COLO668 (cell line): ENCODE data around the gene CCDC185.
"Not testable (repeated sequence)": the region's sequence is repeated elsewhere in the genome, so short reads cannot be mapped to it uniquely, and the experiment has no call there.

Source experiments
- DNase-seq: peaks from one replicate; lab custom pipeline; 2025; ENCODE audit not compliant: unreplicated experiment; lab: John Stamatoyannopoulos, UW

Gene CCDC185

GRCh38 chr1:223394242-223394641 lies 1.0 kb downstream of the CCDC185 start:
- no peak for DNase-seq

- no peak for DNase-seq
Observed at GRCh38 chr1:223394706-223395105, 1.5 kb downstream of the CCDC185 start.

GRCh38 chr1:223399393-223399792 lies 6.2 kb downstream of the CCDC185 start:
- DNase-seq: not testable (repeated sequence)

DNA sequence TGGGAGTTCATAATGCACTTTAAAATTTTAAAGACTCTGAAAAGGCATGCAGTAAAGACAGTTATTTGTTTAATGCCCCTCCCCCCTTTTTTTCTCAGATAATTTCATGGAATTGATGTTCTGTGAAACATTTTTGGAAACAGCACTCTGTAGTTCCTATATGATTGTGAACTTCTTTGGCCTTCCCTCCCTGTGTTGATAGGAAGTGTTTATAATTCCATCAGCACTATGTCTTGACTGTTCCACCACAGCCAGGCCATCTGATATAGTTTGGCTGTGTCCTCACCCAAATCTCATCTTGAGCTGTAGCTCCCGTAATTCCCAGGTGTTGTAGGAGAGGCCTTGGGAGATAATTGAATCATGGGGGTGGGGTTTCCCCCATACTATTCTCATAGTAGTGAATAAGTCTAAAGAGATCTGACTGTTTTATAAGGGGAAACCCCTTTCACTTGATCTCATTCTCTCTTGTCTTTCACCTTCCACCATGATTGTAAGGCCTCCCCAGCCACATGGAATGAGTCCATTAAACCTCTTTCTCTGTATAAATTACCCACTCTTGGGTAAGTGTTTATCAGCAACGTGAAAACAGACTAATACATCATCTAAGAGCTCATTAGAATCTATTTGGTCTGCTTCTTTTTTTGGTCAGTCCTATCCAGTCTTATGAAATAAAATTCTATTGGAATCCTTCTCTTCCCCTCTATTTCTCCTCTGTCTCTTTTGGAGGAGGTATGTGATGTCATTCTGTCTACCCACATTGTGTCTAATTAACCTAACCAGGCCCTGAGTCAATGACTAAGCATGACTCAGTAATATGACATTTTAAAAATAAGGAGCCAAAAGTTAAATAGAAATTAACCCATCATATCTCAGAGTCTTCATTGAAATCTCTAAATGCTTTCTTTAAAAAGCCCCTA lies 8.9 kb downstream of the CCDC185 start:
- no peak for DNase-seq

- no peak for DNase-seq
Observed at GRCh38 chr1:223402790-223403142, 9.6 kb downstream of the CCDC185 start.

GRCh38 chr1:223403184-223403815 lies 10.1 kb downstream of the CCDC185 start:
- no peak for DNase-seq

DNA sequence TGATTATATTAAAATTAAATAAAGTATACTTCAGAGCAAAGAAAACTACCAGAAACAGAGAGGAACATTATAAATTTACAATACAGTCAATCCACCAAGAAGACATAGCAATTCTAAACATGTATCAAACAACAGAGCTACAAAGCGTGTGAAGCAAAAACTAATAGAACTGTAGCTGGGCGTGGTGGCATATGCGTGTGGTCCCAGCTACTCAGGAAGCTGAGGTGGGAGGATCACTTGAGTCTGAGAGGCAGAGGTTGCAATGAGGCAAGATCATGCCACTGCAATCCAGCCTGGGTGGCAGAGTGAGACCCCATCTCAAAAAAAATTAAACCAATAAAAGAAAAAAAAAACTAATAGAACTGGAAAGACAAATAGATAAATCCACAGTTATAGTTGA lies 12.3 kb downstream of the CCDC185 start:
- DNase-seq: no peak

GRCh38 chr1:223410036-223410435 lies 16.8 kb downstream of the CCDC185 start:
- DNase-seq: no peak

- no peak for DNase-seq
Observed at GRCh38 chr1:223411309-223411708, 18.1 kb downstream of the CCDC185 start.

GRCh38 chr1:223411710-223412109 lies 18.5 kb downstream of the CCDC185 start:
- DNase-seq: no peak

DNA sequence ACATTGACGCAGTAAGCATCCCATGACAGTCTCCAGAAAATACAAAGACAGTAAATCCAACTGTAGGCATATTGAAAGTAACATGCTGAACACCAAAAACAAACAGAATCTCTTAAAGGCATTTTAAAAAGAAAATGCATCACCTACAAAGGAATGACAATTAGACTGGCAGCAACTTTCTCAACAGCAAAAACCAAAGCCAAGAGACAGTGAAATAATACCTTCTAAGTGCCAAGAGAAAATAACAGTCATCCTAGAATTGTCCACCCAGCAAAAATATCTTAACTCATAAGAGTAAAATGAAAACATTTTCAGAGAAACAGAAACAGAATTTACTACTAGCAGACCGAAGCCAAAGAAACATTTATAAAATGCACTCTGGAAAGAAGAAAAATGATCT lies 20.0 kb downstream of the CCDC185 start:
- DNase-seq: no peak

DNA sequence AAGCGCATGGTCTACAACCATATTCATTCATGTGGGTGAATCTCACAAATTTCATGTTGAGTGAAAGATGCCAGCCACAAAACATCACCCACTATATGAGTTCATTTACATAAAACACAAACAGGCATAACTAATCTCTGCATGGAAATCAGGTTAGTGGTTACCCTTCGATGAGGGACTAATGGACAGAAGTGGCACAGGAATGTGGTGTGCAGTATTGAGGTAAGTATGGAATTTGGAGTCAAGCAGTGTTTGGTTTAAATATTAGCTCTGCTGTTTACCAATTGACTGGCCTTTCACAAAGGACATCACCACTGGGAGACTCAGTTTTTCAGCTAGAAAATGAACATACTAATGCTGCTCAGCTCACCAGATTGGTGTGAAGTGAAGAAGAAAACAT lies 24.2 kb downstream of the CCDC185 start:
- DNase-seq: no peak

DNA sequence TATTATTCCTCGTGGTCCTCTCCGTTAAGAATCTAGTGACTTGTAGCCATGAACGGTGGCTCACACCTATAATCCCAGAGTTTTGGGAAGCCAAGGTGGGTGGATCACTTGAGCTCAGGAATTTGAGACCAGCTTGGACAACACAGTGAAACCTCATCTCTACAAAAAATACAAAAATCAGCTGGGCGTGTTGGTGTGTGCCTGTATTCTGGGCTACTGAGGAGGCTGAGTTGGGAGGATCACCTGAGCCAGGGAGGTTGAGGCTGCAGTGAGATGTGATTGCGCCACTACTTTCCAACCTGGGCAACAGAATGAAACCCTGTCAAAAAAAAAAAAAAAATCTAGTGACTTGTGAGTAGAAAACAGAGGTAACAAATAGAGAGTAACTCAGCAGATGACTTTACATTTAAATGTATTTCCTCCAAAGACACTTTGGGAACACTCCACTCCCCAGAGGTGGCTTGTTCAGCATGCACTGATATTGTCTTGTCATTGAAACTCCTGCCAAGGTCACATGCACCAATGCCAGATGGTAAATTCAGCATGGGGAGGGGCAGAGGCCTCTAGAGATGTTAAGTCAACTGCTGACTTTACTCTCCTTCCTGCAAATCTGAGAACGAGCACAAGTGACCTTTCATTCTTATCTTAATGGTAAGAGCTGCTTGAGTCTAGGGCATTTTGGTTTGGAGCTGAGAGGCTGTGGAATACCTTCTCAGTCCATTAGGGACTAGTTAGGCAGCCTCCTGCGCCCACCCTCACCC lies 24.9 kb downstream of the CCDC185 start:
- no peak for DNase-seq

DNA sequence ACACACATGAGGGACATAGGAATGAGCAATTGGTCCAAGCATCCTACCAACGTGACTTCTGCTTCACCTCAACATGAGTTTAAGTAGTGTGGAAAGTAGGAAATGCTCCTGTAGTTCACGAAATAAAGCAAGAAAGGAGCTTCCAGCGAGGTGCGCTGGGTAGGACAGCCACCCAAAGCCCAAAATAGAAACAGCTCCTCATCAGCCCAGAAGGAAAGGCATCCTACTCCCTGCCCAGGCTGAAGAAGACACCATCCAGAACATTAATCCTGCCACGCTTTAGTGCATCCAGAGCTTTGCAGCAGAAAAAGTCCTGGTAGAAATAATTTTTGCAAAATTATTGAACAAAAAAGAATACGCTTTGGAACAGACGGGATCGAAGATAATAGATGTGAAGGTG lies 25.9 kb downstream of the CCDC185 start:
- DNase-seq: no peak

GRCh38 chr1:223419561-223419960 lies 26.3 kb downstream of the CCDC185 start:
- no peak for DNase-seq

DNA sequence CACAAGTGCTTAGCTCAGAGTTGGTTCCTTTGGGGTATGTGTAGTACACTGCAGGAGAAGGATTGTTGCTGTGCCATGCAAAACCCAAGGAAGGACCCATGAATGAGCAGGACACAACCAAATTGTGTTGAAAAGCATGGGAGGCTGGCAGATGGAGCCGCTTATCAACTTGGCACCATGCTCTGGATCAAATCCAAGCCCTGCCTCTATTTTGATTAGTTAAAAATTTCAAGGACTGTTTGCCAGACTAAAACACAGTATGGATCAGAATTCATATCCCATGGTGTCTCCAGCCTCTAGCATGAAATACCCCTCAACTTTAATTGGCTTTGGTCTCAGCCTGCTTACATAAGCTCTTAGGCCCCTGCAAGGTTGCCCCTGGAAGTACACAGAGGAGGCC lies 27.8 kb downstream of the CCDC185 start:
- no peak for DNase-seq

DNA sequence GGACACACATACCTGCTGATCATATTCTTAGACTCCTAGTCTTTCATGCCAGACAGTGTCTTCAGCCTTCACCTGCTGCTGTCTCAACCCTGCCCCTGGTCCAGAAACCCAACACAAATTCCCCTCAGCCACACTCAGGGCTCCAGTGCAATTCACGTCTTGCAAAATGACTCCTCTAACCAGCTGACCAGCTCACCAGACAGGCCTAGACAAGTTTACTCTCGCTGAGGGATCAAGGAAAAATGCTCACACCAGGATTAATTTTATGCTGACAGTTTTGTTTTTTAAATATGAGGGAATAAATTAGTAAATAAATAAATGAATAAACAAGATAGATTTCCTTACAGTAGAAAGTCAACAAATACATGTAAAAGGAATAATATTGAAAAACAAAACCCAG lies 28.5 kb downstream of the CCDC185 start:
- DNase-seq: no peak

DNA sequence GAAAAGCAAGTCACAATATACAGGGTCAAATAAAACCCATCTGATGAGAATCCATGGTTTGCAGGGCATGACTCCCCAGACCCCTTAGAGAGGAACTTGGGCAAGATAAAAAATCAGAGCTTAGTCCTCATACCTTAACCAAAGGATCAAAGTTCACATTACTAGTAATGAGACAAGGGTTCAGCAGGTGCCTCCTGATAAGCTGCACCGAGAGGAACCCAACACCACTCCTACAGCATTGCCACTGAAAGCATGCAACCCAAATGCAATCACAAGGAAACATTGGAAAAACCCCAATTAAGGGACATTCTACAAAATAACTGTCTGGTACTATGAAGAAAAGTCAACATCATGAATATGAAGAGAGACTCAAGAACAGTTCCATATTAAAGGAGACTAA lies 29.7 kb downstream of the CCDC185 start:
- no peak for DNase-seq

DNA sequence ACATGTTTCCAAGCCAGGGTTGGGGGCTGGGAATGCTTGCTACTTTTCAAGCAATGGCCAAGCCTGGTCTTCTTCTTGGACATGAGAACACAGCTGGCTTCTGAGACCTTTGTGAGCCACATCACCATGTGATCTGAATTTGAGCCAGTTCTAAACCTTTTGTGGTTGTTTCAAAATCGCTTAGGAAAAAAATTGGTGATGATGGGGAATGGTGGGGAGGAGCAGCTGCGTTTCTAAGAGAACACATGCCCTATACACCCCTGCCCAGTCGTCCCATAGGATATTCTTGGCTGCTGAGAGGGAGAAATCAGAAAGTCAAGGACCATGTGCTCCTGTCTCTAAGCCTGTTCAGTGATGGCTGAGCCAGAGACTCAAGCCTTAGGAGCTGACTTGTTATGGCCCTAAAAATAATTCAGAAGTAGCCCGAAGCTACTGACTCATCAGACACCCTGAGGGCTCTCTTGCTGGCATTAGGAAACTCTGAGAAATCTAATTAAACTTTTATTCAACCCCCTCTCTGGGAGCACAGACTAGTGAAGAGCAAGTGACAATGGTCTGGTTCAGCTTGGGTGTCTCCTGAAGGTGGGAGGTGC lies 30.5 kb downstream of the CCDC185 start:
- no peak for DNase-seq

GRCh38 chr1:223425550-223425949 lies 32.3 kb downstream of the CCDC185 start:
- DNase-seq: no peak

- no peak for DNase-seq
Observed at GRCh38 chr1:223426936-223427335, 33.7 kb downstream of the CCDC185 start.
